ENCODE results near the gene DHCR24.
A peak's percentile ranks its signal among the peaks of the same experiment; 100 is the strongest.

DHCR24 gene

GRCh38 chr1:54818461-54819194 lies 68.4 kb downstream of the DHCR24 start:
- DNase-seq (ENCODE audit: low read depth in 2 of 2) = no peak

- DNase-seq (ENCODE audit: low read depth in 2 of 2) = no peak
Observed at GRCh38 chr1:54816951-54817350, 70.0 kb downstream of the DHCR24 start.

GRCh38 chr1:54816130-54816529 lies 70.9 kb downstream of the DHCR24 start:
- no peak for DNase-seq (ENCODE audit: low read depth in 2 of 2)

GRCh38 chr1:54815086-54815876 lies 71.7 kb downstream of the DHCR24 start:
- DNase-seq (ENCODE audit: low read depth in 2 of 2) = no peak

- DNase-seq (ENCODE audit: low read depth in 2 of 2) = no peak
Observed at GRCh38 chr1:54814571-54814970, 72.4 kb downstream of the DHCR24 start.

GRCh38 chr1:54814126-54814498 lies 72.9 kb downstream of the DHCR24 start:
- DNase-seq (ENCODE audit: low read depth in 2 of 2) = no peak

- no peak for DNase-seq (ENCODE audit: low read depth in 2 of 2)
Observed at GRCh38 chr1:54813485-54814125, 73.4 kb downstream of the DHCR24 start.

- DNase-seq (ENCODE audit: low read depth in 2 of 2) = no peak
Observed at GRCh38 chr1:54812801-54813484, 74.1 kb downstream of the DHCR24 start.

- DNase-seq (ENCODE audit: low read depth in 2 of 2) = no peak
Observed at GRCh38 chr1:54811739-54812655, 75.0 kb downstream of the DHCR24 start.

GRCh38 chr1:54811066-54811465 lies 75.9 kb downstream of the DHCR24 start:
- no peak for DNase-seq (ENCODE audit: low read depth in 2 of 2)

GRCh38 chr1:54810153-54810942 lies 76.6 kb downstream of the DHCR24 start:
- peak; percentile 35 to 68 for DNase-seq (ENCODE audit: low read depth in 2 of 2)

- DNase-seq (ENCODE audit: low read depth in 2 of 2) = no peak
Observed at GRCh38 chr1:54809496-54810074, 77.4 kb downstream of the DHCR24 start.

GRCh38 chr1:54808443-54809207 lies 78.4 kb downstream of the DHCR24 start:
- DNase-seq (ENCODE audit: low read depth in 2 of 2) = no peak

GRCh38 chr1:54807756-54808155 lies 79.2 kb downstream of the DHCR24 start:
- no peak for DNase-seq (ENCODE audit: low read depth in 2 of 2)

GRCh38 chr1:54806931-54807611 lies 79.9 kb downstream of the DHCR24 start:
- DNase-seq (ENCODE audit: low read depth in 2 of 2) = no peak

GRCh38 chr1:54805981-54806381 lies 81.0 kb downstream of the DHCR24 start:
- DNase-seq (ENCODE audit: low read depth in 2 of 2) = no peak

GRCh38 chr1:54805466-54805865 lies 81.5 kb downstream of the DHCR24 start:
- no peak for DNase-seq (ENCODE audit: low read depth in 2 of 2)

GRCh38 chr1:54804471-54805132 lies 82.4 kb downstream of the DHCR24 start:
- DNase-seq (ENCODE audit: low read depth in 2 of 2) = peak in 1 of 2 experiments; percentile 17
